ENCODE results near the gene DAP.
A peak's percentile ranks its signal among the peaks of the same experiment; 100 is the strongest.

The DAP gene

DNA sequence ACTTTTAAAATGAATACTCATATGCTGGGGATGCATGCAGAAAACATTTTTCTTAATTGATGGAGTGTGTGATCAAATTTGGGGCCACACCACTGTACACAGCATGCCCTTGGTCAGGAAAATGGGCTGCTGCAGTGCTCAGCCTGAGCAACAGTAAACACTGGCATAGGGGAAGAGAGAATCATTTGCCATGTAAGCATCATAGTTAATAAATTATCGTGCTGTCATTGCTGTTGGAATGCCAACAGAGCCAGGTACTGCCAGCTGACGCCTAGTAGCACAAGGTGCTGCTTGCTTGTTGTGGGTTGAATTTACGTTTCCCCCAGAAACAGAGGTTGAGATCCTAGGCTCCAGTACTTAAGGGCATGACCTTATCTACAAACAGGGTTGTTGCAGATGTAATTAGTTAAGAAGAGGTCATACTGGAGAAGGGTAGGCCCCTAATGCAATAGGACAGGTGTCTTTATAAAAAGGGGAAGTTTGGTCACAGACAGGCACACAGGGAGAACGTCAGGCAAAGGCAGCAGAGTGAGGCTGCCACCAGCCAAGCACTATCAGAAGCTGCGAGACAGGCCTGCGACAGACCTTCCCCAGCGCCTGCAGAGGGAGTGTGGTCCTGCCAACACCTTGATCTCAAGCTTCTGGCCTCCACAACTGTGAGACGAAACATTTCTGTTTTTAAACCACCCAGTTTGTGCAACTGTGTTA lies 25.3 kb downstream of the DAP start:
- no peak overlapping the region for H3K4me3 ChIP-seq
- H3K36me3 ChIP-seq, result peaks cover 74 to 98% (median 89%) of the 10 kb centered on the region in 11 experiments
- peaks cover 20 to 61% (median 45%) of the 10 kb centered on the region in 11 experiments; a peak in 20 of 22 replicates for H4K20me1 ChIP-seq
- no peak overlapping the region for H3K9ac ChIP-seq
- H3K4me2 ChIP-seq, result peak overlapping the region in 4 of 11 experiments; percentile 10 to 26 (median 22); a peak in 5 of 22 replicates
- H3K27me3 ChIP-seq, result no peaks in the 10 kb centered on the region
- peaks cover 0 to 7% (median 2%) of the 10 kb centered on the region in 11 experiments; a peak in 11 of 22 replicates for H3K9me3 ChIP-seq (replicated peaks in 1 of 11)
- no peak for TF ChIP-seq Cebpa-rat (IDR thresholded peaks at IDR 0.05)
- H3K27ac ChIP-seq, result 0 out of 22 replicates have a peak overlapping the region, but pooled peaks of 4 of the 11 experiments have one; percentile 1 to 23 (median 20)
- H3K4me1 ChIP-seq, result peaks cover 14 to 41% (median 20%) of the 10 kb centered on the region in 10 experiments; a peak in 19 of 20 replicates

DNA sequence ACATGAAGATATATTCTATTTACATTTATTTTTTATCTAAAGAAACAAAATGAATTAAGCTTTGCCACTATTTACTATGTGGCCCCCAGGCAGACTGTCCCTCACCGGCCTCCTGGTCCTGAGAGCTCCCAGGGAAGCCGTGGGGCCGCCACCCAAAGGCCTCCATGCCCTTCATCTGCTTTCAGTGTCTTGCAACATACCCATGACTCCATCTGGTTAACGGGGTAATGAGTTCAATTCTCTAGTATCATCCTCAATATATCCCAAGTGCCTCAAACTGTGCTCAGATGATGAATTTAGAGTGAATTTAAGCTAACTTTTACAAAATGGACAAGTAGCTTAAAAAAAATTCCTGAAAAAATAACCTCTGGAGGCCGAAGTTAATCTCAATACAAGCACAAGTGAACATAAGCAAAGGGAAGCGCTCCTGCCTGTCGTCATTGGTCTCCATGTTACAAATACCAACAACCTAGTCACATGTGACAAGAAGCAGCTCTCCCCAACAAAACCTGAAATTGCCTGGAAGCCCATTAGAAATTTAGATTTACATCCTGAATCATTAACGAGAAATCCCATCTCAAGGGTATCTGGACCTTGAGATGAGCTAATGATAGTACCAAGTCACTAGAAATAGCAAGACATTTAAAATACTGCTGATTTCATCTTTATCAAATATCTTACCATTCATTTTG lies 26.1 kb downstream of the DAP start:
- Histone ChIP-seq H3K9me3 (replicated peaks in 1 of 11) (0 out of 22 replicates have a peak, but pooled peaks cover 0 to 4% (median 0%) of the 10 kb centered on the region in 11 experiments), H3K4me2 (no peak overlapping the region), H3K36me3 (peaks cover 66 to 97% (median 83%) of the 10 kb centered on the region in 11 experiments), H4K20me1 (peaks cover 20 to 65% (median 46%) of the 10 kb centered on the region in 11 experiments; a peak in 20 of 22 replicates), H3K27ac (no peak overlapping the region), H3K4me3 (no peak overlapping the region), H3K9ac (no peak overlapping the region), H3K4me1 (peaks cover 18 to 49% (median 27%) of the 10 kb centered on the region in 10 experiments), H3K27me3 (no peaks in the 10 kb centered on the region)
- no peak for TF ChIP-seq Cebpa-rat (IDR thresholded peaks at IDR 0.05)

DNA sequence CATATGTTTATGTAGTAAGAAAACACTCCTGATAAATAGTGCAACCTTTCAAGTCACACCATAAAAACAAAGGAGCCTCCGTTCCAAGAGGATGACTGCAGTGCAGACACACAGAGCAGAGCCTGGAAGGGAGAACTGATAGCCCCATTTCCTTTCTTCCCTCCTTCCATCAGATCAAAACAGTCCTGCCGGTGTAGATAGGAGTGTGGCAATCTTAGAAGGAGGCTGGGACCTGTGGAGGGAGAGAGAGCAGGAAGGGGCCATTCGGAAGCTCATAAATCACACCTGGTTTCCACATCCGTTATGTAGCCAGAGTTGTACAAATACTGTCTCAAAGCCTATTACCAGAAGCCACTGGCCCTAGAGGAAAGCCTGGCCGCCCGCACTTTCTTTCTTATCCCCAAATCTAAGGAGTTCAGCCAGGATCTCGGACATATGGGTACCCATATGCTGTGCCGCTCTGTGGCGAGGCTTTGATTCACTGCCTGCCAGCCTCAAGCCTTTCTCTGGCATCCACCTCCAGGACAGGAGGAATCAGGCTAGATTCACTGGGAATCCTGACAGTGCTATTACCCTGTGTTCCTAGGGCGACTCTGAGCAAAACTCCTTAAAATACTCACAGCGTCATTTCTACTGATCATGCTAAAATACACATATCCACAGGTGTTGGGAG lies 26.9 kb downstream of the DAP start:
- Histone ChIP-seq H3K4me2 (no peak overlapping the region), H3K9me3 (replicated peaks in 1 of 11) (0 out of 22 replicates have a peak, but pooled peaks cover 0 to 4% (median 0%) of the 10 kb centered on the region in 11 experiments), H3K27me3 (no peaks in the 10 kb centered on the region), H3K27ac (no peak overlapping the region; a peak in 1 of 22 replicates), H3K4me3 (no peak overlapping the region), H3K9ac (no peak overlapping the region), H3K36me3 (peaks cover 60 to 97% (median 75%) of the 10 kb centered on the region in 11 experiments), H4K20me1 (peaks cover 20 to 72% (median 47%) of the 10 kb centered on the region in 11 experiments; a peak in 20 of 22 replicates), H3K4me1 (peaks cover 27 to 56% (median 35%) of the 10 kb centered on the region in 10 experiments)
- no peak for TF ChIP-seq Cebpa-rat (IDR thresholded peaks at IDR 0.05)

DNA sequence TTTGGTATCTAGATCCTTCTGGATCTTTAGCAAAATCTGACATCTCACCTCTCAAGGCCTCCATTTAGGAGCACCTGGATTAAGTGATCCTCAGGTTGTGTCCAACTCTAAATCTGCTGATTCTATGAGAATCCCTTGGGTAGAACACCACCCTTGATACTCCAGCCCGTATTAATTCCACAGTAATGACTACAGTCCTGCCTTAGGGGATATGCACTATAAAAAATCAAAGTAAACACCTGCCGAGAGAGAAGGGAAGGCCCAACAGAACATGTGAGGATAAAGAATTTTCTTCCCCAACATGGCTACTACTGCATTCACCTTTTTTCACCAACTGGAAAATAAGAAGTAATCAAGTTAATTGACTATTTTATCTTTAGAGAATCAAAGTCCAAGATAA lies 27.6 kb downstream of the DAP start:
- no peak overlapping the region for H3K27ac ChIP-seq
- peaks cover 20 to 73% (median 47%) of the 10 kb centered on the region in 11 experiments; a peak in 20 of 22 replicates for H4K20me1 ChIP-seq
- H3K9ac ChIP-seq, result no peak overlapping the region
- peaks cover 30 to 64% (median 39%) of the 10 kb centered on the region in 10 experiments for H3K4me1 ChIP-seq
- peaks cover 57 to 97% (median 75%) of the 10 kb centered on the region in 11 experiments for H3K36me3 ChIP-seq
- no peaks in the 10 kb centered on the region for H3K27me3 ChIP-seq
- H3K4me2 ChIP-seq, result peak overlapping the region in 1 of 11 experiments; percentile 6; a peak in 1 of 22 replicates
- 0 out of 22 replicates have a peak, but pooled peaks cover 0 to 4% (median 0%) of the 10 kb centered on the region in 11 experiments for H3K9me3 ChIP-seq (replicated peaks in 1 of 11)
- H3K4me3 ChIP-seq, result no peak overlapping the region
- TF ChIP-seq Cebpa-rat (IDR thresholded peaks at IDR 0.05), result no peak

DNA sequence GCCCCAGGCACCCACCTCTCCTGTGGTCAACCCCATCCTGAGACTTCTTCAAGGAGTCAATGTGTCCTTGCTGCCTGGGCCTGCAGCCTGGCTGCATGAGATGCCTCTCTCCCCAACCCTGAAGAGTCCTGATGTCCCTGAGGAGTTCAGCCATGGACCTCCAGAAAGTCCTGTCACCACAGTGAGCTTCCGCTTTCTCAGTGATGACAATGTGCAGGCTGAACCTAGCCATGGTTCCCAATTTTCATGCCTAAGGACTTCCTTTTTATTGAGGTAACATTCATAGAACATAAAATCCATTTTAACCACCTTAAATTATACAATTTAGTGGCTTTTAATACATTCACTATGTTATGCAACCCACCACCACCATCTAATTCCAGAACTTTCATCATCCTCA lies 29.1 kb downstream of the DAP start:
- Histone ChIP-seq H4K20me1 (peaks cover 21 to 64% (median 40%) of the 10 kb centered on the region in 11 experiments; a peak in 20 of 22 replicates), H3K4me2 (peak overlapping the region in 4 of 11 experiments; percentile 9 to 50 (median 24); a peak in 4 of 22 replicates), H3K9ac (no peak overlapping the region), H3K27me3 (no peaks in the 10 kb centered on the region), H3K4me3 (no peak overlapping the region), H3K9me3 (replicated peaks in 1 of 11) (0 out of 22 replicates have a peak, but pooled peaks cover 0 to 4% (median 0%) of the 10 kb centered on the region in 11 experiments), H3K4me1 (peaks cover 38 to 76% (median 48%) of the 10 kb centered on the region in 10 experiments), H3K36me3 (peaks cover 45 to 93% (median 72%) of the 10 kb centered on the region in 11 experiments), H3K27ac (peak overlapping the region in 2 of 11 experiments; percentile 59 to 79; a peak in 5 of 22 replicates)
- no peak for TF ChIP-seq Cebpa-rat (IDR thresholded peaks at IDR 0.05)

DNA sequence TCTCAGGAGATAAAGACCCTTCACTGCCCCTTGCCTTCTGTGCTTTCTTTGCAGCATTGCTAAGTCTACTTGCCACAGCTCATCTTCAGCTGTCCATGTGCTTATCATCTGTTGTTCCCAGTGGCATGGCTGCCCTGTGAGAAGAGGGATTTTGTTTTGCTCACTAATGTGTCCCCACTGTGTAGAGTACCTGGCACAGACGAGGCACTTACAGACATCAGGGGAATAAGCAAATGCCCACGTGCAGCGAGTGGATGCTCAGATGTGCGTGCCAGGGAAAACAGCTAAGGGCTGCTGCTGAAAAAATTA lies 31.0 kb downstream of the DAP start:
- peak overlapping the region in 7 of 11 experiments; percentile 36 to 65 (median 52); a peak in 13 of 22 replicates for H3K9ac ChIP-seq
- H3K4me3 ChIP-seq, result no peak overlapping the region
- no peaks in the 10 kb centered on the region for H3K27me3 ChIP-seq
- H3K4me1 ChIP-seq, result peaks cover 27 to 83% (median 48%) of the 10 kb centered on the region in 10 experiments
- H3K36me3 ChIP-seq, result peaks cover 40 to 93% (median 74%) of the 10 kb centered on the region in 11 experiments
- peak overlapping the region; percentile 24 to 73 (median 54) for H3K4me2 ChIP-seq
- TF ChIP-seq Cebpa-rat (IDR thresholded peaks at IDR 0.05), result no peak
- H4K20me1 ChIP-seq, result peaks cover 5 to 60% (median 30%) of the 10 kb centered on the region in 11 experiments; a peak in 14 of 22 replicates
- peak overlapping the region in 9 of 11 experiments; percentile 33 to 85 (median 78); a peak in 18 of 22 replicates for H3K27ac ChIP-seq
- H3K9me3 ChIP-seq (replicated peaks in 1 of 11), result 0 out of 22 replicates have a peak, but pooled peaks cover 0 to 4% (median 0%) of the 10 kb centered on the region in 11 experiments

DNA sequence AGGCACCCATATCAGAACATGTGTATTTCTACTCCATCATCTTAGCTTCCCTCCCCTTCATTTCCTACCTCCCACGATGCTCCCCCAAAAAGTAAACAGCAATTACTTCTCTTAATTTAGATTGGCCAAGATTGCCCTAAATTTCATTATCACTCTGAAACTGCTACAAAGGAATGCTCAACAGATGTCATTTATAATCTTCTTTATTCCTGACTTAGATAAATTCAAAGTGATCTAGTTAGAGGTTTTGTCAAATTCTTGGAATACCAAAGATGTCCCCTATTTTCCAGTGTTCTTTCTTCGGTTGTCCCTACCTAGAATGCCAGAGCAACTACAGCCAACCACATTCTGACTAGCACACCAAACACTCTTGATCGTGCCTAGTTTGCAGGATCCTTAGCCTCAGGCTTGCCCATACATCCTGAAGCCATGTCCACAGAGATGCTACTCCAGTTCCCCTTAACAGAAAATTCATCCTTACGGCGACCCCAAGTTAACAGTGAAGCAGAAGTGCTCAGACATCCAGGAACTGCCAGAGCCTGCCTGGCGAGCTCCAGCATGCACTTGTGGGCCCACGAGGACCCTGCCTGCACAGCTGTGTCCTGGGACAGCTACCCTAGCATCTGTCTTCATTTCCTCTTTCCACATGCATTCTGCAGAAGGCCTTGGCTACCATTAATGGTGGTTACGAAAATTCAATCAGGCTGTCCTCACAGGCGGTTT lies 31.6 kb downstream of the DAP start:
- peaks cover 5 to 60% (median 25%) of the 10 kb centered on the region in 11 experiments; a peak in 14 of 22 replicates for H4K20me1 ChIP-seq
- TF ChIP-seq Cebpa-rat (IDR thresholded peaks at IDR 0.05), result peak in 4 of 11 experiments; percentile 24 to 67 (median 40); a peak in 5 of 22 replicates
- peak overlapping the region in 5 of 11 experiments; percentile 50 to 65 (median 55); a peak in 6 of 22 replicates for H3K9ac ChIP-seq
- no peaks in the 10 kb centered on the region for H3K27me3 ChIP-seq
- H3K36me3 ChIP-seq, result peaks cover 37 to 93% (median 74%) of the 10 kb centered on the region in 11 experiments
- H3K4me1 ChIP-seq, result peaks cover 27 to 88% (median 50%) of the 10 kb centered on the region in 10 experiments
- H3K9me3 ChIP-seq (replicated peaks in 1 of 11), result 0 out of 22 replicates have a peak, but pooled peaks cover 0 to 4% (median 0%) of the 10 kb centered on the region in 11 experiments
- peak overlapping the region in 9 of 11 experiments; percentile 33 to 85 (median 78); a peak in 16 of 22 replicates for H3K27ac ChIP-seq
- no peak overlapping the region for H3K4me3 ChIP-seq
- peak overlapping the region; percentile 24 to 73 (median 54); a peak in 21 of 22 replicates for H3K4me2 ChIP-seq

Measured in BLaER1 treated with 17β-estradiol and CSF1 and Interleukin-3, amounts not matched to agents 10 nM and 100 nM (cell line).